Measurements from ENCODE around the gene CEP170B.
A peak's percentile ranks its signal among the peaks of the same experiment; 100 is the strongest.
"Not testable (repeated sequence)": the region's sequence is repeated elsewhere in the genome, so short reads cannot be mapped to it uniquely, and the experiment has no call there.

The CEP170B gene

GRCh38 chr14:104844306-104845032 is 20.6 kb upstream of the CEP170B start:
- DNase-seq (ENCODE audit: low read depth in 2 of 2), result no peak

DNA sequence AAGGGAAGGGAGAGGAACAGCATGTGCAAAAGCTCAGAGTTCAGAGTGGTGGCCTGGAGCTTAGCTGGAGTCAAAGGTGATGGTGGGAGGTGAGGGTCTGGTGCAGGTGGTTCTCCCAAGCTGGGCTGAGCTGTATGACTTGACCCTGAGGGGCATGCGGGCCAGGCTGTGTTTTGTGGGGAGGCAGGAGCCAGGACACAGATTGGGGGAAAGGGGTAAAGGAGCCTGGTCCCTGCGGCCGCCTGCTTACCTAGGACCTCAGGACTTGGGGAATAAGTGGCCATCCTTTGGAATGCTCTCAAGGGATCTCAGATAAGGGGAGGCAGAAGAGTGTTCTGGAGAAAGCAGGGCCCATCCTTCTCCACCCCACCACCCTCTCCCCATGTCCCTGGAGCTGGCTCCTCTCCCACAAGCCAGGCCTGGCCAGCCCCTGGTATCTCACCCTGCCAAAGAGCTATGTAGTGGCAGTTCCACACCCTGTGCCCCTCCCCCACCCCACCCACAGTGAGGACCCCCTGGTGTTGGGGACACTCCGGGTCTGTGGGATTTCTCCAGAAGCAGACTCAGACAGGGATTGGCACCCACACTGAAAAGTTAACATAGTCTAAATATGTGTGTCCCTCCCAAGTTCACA is 19.9 kb upstream of the CEP170B start:
- DNase-seq (ENCODE audit: low read depth in 2 of 2), result no peak

- no peak for DNase-seq (ENCODE audit: low read depth in 2 of 2)
These were observed 19.1 kb upstream of the CEP170B start for GRCh38 chr14:104845834-104846441.

GRCh38 chr14:104852280-104852663 is 12.8 kb upstream of the CEP170B start:
- no peak for DNase-seq (ENCODE audit: low read depth in 2 of 2)

GRCh38 chr14:104855532-104856090 is 9.5 kb upstream of the CEP170B start:
- DNase-seq (ENCODE audit: low read depth in 2 of 2), result no peak

DNA sequence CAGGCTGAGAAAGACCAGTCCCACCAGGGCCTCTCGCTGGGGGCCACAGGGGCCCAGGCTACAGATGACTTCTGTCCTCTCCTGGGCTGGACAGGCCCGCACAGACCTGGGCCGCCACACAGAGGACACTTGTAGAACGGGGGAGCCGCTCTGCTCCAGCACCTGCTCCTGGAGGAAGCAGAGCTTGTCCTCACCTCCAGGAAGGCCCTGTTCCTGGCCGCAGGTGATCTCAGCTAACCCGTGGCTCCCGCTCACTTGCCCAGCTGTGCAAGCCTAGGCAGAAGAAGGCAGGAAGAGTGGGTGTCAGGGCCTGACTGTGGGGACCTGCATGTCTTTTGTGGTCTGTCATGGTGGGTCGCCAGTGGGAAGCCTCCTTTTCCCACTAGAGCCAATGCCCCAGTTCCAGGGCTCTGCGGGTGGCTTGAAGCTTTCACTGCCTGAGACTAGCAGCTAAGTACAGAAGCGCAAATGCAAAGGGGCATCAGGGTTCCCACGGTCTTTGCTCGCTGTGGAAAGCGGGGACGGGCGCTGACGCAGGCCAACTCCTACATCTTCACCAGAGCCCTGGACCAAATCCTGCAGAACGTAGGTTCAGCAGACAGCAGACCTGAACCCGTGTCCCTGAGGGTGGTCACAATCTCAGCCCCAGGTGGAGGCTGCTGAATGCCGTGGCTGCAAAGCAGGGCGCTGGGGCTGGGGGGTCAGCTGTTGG is 8.8 kb upstream of the CEP170B start:
- DNase-seq (ENCODE audit: low read depth in 2 of 2), result no peak

DNA sequence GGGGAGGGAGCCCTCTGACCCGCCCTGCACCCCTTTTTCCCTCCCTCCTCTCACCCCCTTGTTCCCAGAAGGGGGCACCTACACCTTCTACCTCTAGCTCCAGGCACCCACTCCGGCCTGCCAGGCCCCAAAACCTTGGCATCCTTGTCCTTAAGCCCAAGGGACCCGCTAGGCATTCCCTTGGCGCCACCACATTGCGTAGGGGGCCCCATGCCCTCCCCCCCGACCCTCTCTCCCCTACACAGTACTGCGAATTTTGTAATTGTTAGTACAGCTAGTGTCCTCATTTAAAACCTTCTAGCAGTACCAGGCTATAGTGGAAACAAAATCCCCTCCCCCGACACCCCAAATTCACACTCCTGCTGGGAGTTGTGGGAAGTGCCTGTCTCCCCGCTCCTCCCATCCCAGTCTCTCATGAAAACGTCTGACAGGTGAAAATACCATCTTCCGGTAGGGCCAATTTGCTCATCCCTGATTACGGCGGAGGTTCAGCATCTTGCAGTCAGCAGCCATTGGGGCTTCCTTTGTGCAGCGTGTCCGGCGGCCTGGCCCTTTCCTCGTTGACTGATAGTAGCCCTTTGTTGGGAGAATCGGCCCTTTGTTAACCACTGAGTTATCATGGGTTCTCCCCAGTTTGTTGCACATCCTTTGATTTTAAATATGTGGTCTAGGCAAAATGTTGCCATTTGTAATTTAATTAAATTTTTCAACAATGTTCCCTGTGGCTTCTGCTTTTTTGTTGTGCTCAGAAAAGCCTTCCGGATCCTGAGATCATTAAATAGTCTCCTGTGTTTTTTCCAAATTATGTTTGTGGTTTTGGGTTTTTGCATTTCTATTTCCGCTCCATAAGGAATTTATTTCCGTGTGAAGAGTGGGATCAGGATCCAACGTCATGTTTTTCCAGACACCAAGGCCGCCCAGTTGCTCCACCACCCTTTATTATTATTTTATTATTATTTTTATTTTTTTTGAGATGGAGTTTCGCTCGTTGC is 7.9 kb upstream of the CEP170B start:
- no peak for DNase-seq (ENCODE audit: low read depth in 2 of 2)

GRCh38 chr14:104857931-104858330 is 7.1 kb upstream of the CEP170B start:
- not testable (repeated sequence) for DNase-seq (ENCODE audit: low read depth in 2 of 2)

- DNase-seq (ENCODE audit: low read depth in 2 of 2), result no peak
These were observed 6.1 kb upstream of the CEP170B start for GRCh38 chr14:104858811-104859426.

GRCh38 chr14:104859900-104860299 is 5.2 kb upstream of the CEP170B start:
- no peak for DNase-seq (ENCODE audit: low read depth in 2 of 2)

- no peak for DNase-seq (ENCODE audit: low read depth in 2 of 2)
These were observed 4.7 kb upstream of the CEP170B start for GRCh38 chr14:104860414-104860813.

- DNase-seq (ENCODE audit: low read depth in 2 of 2), result no peak
These were observed 1.8 kb upstream of the CEP170B start for GRCh38 chr14:104863131-104863862.

GRCh38 chr14:104863923-104864266 is 1.2 kb upstream of the CEP170B start:
- DNase-seq (ENCODE audit: low read depth in 2 of 2), result no peak

GRCh38 chr14:104864267-104865080 is 594 bp upstream of the CEP170B start:
- no peak for DNase-seq (ENCODE audit: low read depth in 2 of 2)

DNA sequence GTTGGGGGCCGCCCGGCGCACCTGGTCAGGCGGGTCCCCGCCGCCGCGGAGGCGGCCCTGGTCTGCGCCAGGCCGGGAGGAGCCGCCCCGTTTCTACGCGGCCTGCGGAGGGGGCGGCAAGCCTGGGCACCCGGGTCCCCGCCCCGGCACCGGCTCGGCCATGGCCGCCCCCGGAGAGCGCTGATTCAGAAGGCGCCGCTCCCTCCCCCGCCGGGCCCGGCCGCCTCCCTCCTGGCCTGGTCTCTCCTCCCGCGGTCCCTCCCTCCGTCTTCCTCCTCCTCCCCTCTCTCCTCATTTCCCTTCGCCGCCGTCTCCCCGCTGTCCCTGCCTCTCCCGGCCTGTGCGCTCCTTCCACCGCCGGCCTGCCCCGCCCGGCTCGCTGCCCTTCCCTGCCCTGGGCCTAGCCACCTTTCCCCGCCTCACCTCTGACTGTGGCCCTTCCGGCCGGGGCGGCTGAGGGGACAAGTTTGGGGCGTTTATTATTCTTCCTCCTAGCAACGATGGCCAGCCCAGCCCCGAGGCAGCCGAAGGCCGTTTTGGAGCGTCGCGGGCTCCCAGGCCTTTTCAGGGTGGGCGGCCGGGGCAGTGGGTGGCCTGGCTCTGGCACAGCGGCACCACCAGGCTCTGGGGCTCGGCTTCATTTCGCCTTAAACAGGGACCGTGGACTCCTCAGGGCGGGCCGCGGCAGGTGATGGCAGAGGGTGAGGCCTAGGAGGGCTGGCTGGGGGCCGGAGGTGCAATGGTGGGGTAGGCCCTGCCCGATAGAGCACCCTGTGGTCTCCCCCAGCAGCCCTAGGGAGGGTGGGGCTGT is 768 bp downstream of the CEP170B start:
- peak in 1 of 2 donors; percentile 11 for DNase-seq (ENCODE audit: low read depth in 2 of 2)

- no peak for DNase-seq (ENCODE audit: low read depth in 2 of 2)
These were observed 1.6 kb downstream of the CEP170B start for GRCh38 chr14:104866451-104867370.
